ENCODE data around the gene GALT.
"Not testable (repeated sequence)": the region's sequence is repeated elsewhere in the genome, so short reads cannot be mapped to it uniquely, and the experiment has no call there.

GALT gene

DNA sequence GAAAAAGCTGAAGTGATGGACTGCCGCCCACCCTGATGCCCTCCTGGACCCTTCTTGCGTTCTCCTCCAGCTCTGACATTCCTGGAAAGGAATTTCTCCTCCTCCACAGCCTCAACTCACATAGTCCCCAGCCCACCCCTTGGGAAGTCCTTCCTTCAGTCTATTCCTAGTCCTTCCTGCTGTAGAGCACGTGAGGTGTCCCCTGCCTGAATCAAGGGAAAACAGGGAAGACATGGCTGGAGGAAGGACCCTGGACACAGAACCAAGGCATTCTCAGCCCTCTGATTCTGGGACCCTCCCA is 21.3 kb upstream of the GALT start:
- DNase-seq (ENCODE audit: insufficient read length, low spot score) (no peak), FAIRE-seq (no peak)

DNA sequence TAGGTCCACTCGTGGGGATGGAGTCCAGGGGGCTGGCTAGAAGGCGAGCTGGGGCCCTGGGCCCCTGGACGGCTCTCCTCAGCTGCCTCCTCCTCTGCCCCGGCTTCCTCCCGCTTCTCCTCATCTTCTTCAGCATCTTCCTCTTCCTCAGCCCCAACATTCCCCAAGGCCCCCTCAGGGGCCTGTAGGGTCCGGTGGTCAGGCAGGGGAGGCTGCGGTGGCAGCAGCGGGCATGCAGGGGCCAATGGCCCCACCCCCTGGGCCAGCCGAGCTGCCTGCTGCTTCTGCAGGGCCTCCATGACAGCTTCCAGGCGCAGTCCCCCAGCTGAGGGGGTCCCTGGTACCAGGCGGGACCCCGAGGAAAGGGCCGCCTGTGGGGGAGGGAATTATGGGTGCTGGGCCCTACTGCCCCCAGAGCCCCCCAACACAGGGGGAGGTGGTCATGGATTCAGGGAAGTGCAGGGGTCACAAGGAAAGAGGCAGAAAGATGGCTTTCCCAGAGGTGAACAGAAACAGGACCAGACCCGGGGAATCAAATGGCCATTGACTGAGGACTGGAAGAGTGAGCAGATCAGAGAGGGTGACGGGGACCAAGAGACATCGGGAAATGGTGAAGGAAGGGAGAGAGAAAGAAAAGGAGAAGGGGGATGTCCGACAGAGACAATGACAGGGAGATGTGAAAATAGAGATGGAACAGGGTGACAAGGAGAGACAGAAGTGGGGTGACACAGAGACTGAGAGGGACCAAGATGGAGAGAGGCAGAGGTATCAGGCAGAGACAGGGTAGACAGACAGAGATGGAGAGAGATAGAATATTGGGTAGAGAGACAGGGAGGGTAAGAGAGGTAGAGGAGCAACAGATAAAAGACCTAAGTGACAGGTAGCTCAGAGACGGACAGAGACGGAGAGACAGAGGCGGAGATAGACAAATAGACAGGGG is 18.5 kb upstream of the GALT start:
- FAIRE-seq (no peak), DNase-seq (ENCODE audit: insufficient read length, low spot score) (no peak)

DNA sequence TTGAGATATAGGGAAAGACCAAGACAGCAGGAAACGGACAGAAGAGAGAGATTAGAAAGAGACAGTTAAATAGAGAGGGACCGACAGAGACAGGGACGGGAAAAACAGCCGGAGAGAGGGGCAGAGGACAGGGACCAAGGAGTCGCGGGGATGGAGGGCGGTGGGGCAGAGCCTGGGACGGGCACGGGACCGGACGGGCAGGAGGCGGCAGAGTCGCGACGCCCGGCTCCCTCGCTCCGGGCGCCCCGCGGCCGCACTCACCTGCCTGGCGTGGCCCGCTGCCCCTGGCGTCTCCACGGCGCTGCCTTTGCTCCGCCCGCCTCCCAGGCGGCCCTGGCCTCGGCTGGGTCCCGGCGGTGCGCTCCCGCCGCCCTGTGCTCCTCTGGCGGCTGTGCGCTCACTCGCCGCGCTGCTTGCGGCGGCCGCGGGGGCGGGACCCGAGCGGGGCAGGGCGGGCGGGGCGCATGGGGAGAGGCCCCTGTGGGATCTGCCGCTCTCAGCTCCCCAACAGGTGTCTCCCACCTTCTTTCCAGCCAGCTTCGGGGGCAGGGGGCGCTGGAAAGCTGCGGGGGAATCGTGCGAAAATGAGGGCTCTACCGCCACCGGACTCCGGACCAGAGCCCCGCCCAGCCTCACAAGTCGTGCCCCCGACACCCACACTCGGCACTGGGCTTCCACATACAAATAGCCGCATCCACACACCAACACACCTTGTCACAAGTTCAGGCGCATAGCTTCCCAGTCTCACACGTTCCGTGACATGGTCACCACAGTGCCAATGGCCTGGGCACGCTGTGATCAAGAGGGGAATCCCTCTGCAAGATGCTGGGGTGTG is 17.6 kb upstream of the GALT start, which contains the start of gene ARID3C:
Gene ARID3C, minus strand, starts transcription at position 411 of the 835 bp plus-strand sequence. CDS start 1,052 bp downstream, outside the sequence.
- DNase-seq (ENCODE audit: insufficient read length, low spot score) = no peak
- FAIRE-seq = peak; percentile 49

DNA sequence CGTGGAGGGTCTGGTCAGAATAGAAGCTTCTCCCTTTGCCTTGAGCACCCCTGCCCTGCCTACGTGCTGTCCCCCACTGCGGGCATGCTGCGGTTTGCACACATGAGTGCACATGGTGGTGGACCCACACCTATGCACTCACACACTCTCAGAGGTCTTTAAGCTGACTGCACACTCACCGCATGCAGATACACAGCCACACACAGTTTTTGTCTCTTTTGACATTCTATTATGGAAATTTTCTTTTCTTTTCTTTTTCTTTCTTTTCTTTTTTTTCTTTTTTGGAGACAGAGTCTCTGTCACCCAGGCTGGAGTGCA is 17.0 kb upstream of the GALT start:
- FAIRE-seq (no peak), DNase-seq (ENCODE audit: insufficient read length, low spot score) (no peak)

DNA sequence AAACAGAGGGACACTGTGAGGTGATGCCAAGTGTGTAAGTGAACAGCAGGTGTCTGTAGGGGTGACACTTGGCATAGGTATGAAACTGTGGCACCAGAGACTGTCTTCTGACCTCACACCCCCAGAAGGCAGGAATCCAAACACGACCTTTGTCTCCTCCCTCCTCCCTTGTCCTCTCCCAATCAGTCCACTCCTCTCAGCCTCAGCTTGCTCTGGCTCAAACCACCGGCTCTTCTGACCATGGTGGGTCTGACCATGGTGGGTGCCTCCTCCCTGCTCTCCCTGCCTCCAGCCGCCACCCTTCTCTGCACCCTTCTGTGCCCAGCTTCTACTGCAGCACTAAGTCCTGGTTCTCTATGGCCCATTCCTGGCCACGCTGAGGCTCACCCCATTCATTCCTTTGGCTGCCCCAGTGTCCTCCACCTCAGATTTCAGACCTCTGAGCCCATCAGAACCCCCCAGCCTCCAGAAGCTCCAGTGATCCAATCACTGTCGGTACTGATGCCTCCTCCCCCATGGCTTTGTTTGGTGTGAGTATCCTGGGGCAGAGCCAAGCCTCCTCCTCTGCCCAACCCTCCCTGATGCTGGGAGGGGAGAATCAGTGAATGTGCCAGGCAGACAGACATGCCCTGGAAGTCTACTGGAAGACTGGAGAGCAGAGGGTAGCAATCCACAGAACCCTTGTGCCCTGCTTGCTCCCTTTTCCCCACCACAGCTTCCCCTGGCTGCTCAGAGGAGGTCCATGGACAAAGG is 15.9 kb upstream of the GALT start:
- DNase-seq (ENCODE audit: insufficient read length, low spot score) (no peak), FAIRE-seq (no peak)

DNA sequence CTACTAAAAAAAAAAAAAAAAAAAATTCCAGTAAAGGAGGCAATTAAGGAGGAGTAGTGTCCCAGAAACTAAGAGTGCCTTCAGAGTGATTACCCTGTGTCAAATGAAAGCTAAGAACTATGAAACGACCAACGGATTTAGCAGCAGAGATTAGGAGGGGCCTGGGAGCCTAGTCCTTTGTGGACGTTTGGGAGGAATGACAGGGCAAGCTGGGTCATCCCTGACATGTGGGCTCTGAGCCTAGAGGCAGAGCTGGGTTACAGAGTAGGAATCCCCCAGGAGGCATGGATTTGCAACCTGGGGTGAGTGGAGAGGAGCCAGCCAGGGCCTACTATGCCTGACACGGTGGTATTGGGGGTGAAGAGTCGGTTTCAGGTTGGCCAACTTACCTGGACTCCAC is 13.3 kb upstream of the GALT start:
- no peak for DNase-seq (ENCODE audit: insufficient read length, low spot score)
- FAIRE-seq = no peak

DNA sequence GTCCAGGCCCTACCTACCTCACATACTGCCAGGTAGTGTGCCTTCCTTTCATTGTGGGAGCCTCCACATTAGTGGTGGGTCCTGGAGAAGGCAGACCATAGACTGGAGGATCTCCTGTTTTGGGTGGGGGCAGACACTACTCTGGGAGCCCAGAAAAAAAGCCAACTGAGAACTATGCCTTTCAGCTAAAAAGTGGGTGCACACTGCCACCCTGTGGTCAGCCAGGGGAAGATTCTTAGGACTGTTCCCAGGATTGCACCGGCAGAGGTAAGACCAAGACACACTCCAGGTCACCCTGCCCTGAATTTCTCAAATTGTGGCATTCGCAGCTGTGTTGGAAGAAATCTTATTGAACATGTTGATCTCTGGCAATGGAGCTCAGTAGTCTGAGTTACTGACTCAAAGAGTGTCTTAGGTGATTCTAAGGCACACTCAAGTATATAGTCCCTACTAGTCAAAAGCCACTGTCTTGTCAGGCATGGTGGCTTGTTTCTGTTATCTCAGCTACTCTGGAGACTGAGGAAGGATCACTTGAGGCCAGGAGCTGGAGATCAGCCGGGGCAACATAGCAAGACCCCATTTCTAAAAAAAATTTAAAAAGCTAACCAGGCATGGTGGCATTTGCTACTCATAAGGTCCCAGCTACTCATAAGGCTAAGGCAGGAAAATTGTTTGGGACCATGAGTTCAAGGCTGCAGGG is 12.5 kb upstream of the GALT start:
- DNase-seq (ENCODE audit: insufficient read length, low spot score) (no peak), FAIRE-seq (no peak)

DNA sequence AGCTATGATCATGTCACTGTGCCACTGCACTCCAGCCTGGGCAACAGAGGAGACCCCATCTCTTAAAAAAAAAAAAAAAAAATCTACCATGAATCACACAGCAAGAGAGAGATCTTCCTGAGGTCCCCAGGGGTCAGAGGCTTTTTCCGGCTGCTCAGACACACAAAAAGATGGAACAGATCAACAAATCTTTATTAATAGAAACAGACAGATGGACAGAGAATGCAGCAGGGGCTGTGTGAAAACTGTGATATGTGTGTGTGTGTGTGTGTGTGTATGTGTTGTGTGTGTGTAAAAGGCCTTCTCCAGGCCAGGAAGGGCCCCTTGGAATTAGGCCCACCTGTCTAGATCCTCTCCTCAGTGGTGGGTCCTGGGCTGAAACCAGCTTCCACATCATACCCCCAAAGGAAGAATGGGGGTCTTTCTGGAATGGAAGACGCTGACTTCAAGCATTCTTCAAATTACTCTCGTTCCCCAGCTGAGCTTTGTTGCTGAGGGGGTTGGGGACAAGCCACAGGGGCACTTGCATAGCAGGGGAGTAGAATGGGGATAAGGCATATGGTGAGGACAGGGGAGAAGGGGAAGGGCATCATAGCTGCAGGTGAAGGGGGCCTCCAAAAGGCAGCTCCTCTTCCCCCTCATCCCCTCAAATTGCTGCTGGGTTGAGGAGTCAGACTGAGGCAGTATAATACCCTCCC is 11.8 kb upstream of the GALT start:
- no peak for DNase-seq (ENCODE audit: insufficient read length, low spot score)
- FAIRE-seq = no peak

DNA sequence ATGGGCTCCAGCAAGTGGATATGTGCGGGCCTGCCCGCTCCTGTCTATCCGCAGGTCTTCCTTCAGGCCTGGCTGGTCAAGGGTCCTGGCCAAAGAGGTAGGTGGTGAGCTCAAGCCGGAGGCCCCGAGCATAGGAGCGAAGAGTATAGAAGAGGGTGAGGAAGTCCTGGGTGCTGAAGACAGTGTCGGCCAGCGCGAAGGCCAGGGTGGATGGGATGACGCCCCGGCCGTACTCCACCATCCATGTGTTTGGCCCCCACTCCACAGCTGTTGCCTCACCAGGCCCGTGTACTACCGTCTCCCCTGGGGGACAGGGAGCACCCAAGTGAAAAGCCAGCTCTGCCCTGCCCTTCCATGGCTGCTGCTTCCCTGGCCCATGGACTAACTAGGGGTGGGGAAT is 10.9 kb upstream of the GALT start:
- FAIRE-seq (no peak), DNase-seq (ENCODE audit: insufficient read length, low spot score) (no peak)

DNA sequence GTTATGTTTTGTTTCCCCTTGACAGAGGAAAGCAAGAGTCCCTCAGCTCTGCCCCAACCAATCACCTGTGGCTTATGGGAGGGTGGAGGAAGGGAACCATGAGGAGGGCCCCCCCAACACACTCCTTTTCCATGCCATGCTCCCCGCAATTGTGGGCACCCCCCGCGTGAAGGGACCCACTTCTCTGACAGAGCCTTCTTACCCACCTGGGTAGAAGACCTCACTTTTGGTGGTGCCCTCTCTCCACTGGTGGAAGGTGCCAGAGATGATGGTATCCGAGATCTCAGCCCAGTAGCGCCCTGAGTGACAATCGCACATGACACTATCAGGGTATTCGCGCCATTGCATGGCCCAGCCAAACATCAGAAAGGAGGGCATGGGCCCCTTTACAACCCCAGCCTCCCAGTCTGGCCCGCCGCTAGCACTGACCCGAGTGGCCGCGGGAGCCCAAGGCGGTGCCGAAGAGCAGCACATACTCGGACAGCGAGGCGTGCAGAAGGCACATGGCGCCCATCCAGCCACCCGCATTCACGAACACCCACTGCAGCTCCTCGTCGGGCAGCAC is 9.6 kb upstream of the GALT start:
- FAIRE-seq = no peak
- no peak for DNase-seq (ENCODE audit: insufficient read length, low spot score)

DNA sequence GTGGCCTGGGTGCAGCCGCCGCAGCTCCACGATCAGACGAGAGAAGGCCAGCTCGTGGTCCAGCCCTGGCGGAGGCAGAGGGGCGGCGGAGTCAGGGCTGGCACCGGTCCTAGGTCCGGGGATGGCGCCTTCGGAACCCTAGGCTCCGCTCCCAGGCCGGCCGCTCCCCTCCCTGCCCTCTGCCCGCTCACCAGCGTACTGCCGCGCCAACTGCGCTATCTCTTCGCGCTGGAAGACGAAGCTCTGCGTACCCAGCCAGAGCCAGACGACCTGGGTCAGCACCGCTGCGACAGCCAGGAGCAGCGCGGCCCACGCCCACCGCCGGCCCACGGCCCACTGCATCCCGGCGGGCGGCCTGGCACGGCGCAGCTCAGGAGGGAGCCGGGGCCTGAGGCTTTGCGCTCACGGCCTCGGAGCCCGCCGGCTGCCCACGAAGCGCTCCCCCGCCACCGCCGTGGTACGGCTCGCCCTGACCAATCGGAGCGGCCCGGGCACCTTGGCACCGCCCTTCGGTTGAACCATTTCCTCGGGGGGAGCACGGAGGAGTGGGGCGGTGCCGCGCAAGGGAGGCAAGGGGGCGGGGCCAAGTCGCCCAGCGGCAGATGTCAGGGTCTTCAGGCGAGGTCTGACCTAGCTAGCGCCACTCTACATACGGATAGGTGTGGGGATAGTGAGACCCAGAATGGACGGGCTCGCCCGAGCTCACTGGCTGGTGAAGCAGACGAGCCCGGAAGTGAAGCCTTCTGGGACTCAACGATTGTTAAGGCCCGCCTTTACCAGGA is 8.9 kb upstream of the GALT start, which contains the start of gene SIGMAR1:
Gene SIGMAR1, minus strand, starts transcription at position 432 of the 782 bp plus-strand sequence. Its CDS starts 90 bp downstream, at position 342.
- peak; percentile 74 for DNase-seq (ENCODE audit: insufficient read length, low spot score)
- no peak for FAIRE-seq

DNA sequence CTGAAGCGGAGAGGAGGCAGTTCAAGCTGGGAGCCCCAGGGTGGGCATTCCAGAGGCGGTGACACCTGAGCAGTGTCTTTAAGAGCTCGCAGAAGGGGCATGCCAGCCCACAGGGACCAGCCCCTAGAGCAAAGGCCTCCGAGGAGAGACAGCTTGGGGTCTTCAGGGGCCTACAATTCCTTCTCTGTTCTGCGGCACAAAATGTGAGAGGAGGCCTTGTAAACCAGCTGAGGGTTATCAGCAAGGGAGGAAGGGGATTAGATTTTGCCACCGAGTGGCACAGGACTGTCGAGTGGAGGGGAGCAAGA is 8.4 kb upstream of the GALT start:
- FAIRE-seq = no peak
- DNase-seq (ENCODE audit: insufficient read length, low spot score) = no peak

DNA sequence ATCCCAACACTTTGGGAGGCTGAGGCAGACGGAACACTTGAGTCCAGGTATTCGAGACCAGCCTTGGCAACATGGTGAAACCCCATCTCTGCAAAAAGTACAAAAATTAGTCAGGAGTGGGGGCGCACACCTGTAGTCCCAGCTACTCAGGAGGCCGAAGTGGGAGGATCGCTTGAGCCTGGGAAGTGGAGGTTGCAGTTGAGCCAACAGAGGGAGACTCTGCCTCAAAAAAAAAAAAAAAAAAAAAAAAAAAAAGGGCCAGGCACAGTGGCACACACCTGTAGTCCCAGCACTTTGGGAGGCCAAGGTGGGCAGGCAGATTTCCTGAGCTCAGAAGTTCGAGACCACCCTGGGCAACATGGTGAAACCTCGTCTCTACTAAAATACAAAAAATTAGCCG is 7.2 kb upstream of the GALT start:
- FAIRE-seq; DNase-seq (ENCODE audit: insufficient read length, low spot score): not testable (repeated sequence)

DNA sequence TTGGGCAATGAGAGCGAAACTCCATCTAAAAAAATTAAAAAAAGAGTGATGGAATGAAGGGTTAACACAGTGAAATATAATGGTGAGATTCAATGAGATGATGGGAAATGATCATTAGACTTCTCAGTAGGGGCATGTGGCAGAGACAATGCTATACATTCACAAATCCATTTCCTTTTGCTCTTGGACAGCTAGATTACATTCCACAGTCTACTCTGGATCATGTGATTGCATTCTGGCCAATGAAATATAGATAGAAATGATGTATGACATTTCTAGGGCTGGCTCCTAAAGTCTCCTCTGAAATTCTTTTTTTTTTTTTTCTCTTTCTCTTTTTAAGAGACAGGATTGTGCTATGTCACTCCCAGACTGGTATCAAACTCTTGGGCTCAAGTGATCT is 3.8 kb upstream of the GALT start:
- DNase-seq (ENCODE audit: insufficient read length, low spot score) (no peak), FAIRE-seq (no peak)

DNA sequence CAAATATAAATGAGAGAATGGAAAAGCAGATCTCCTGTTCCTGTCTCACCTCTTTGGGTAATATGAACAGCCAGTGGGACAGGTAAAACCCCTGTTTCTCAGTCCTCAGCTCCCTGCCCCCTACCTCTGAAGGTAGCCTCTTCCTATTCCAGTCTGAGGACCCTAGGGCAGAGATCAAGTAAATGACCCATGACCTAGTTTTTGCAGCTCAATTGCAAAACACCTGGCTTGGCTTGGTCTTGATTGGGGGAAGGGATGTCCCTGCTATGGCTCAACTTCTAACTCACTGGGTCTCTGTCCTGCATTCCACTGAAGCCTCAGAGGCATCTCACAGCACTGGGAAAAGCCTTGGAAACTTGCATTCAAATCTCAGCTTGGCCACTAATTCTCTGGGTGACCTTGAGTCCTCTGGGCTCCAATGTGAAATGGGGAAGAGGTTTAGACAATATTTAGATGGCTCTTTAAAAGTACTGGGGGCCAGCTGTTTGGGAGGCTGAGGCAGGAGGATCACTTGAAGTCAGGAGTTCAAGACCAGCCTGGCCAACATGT is 1.6 kb upstream of the GALT start:
- no peak for DNase-seq (ENCODE audit: insufficient read length, low spot score)

DNA sequence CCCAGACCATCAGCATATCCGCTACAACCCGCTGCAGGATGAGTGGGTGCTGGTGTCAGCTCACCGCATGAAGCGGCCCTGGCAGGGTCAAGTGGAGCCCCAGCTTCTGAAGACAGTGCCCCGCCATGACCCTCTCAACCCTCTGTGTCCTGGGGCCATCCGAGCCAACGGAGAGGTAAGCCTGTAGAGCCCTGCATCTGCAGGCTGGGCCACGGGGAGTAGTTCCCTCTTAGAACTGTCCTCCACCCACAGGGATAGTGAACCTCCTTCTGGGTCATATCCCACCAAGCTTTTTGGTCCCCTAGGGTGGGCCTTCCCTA is 569 bp downstream of the GALT start:
- DNase-seq (ENCODE audit: insufficient read length, low spot score) = no peak
- no peak for FAIRE-seq

More for the DNA sequence above, 1.6 kb upstream of the GALT start:
- FAIRE-seq = no peak

DNA sequence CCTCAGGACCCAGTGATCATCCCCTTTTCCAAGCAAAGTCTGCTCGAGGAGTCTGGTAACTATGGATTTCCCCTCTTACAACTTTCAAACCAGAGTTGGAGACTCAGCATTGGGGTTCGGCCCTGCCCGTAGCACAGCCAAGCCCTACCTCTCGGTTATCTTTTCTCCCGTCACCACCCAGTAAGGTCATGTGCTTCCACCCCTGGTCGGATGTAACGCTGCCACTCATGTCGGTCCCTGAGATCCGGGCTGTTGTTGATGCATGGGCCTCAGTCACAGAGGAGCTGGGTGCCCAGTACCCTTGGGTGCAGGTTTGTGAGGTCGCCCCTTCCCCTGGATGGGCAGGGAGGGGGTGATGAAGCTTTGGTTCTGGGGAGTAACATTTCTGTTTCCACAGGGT is 1.2 kb downstream of the GALT start:
- FAIRE-seq (no peak), DNase-seq (ENCODE audit: insufficient read length, low spot score) (no peak)

DNA sequence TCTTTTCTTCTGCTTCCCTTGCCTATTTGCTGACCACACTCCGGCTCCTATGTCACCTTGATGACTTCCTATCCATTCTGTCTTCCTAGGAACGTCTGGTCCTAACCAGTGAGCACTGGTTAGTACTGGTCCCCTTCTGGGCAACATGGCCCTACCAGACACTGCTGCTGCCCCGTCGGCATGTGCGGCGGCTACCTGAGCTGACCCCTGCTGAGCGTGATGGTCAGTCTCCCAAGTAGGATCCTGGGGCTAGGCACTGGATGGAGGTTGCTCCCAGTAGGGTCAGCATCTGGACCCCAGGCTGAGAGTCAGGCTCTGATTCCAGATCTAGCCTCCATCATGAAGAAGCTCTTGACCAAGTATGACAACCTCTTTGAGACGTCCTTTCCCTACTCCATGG is 2.2 kb downstream of the GALT start:
- DNase-seq (ENCODE audit: insufficient read length, low spot score) (no peak), FAIRE-seq (no peak)

DNA sequence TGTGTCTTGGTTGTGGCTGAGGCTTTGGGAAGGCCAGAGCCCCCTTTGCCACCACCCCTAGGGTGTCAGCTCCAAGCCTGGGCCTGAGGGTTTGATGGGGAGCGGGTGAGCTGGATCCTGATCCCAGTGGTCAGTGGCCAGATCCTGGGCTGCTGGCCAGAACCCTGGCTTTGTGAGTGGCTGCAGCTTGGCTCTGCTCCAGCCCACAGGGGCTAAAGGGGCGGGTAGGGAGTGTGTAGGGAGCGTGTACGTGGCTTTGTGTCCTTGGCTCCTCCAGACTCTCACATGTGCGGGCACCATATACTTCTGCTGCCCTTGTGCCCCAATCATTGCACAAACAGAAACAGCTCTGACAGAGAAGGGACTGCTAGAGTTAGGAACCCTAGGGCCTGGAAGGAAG is 4.3 kb downstream of the GALT start:
- no peak for DNase-seq (ENCODE audit: insufficient read length, low spot score)
- no peak for FAIRE-seq
